ENCODE results near the gene CHRNA1.

GRCh38 chr2:174772472-174772801, 8.2 kb upstream of the CHRNA1 start:
- TF ChIP-seq CTCF (conservative IDR thresholded peaks at IDR 0.05; ENCODE audit: low read depth in 2 of 2) (no peak), POLR2AphosphoS5 (IDR thresholded peaks at IDR 0.05; ENCODE audit: low read depth) (no peak), EZH2 (IDR thresholded peaks at IDR 0.05; ENCODE audit: low read depth, unreplicated experiment) (no peak), JUNB (IDR thresholded peaks at IDR 0.05; ENCODE audit: unreplicated experiment) (no peak), EZH2phosphoT487 (IDR thresholded peaks at IDR 0.05; ENCODE audit: unreplicated experiment) (no peak), REST (IDR thresholded peaks at IDR 0.05; ENCODE audit: unreplicated experiment) (no peak)

Data from GM23338 (cell line).